GM19397 (cell line): ENCODE results near the gene CD86.
"Not testable (repeated sequence)": the region's sequence is repeated elsewhere in the genome, so short reads cannot be mapped to it uniquely, and the experiment has no call there.

ENCODE experiments used
- ATAC-seq: cut with Tn5 transposase; IDR thresholded peaks from one replicate; pipeline ENCODE4 v1.9.1; 2021; ENCODE audit warnings: mild to moderate bottlenecking, moderate library complexity; ENCODE audit not compliant: unreplicated experiment

CD86 gene

GRCh38 chr3:122146466-122146865 is 91.3 kb downstream of the CD86 start:
- peak; percentile 64 for ATAC-seq

DNA sequence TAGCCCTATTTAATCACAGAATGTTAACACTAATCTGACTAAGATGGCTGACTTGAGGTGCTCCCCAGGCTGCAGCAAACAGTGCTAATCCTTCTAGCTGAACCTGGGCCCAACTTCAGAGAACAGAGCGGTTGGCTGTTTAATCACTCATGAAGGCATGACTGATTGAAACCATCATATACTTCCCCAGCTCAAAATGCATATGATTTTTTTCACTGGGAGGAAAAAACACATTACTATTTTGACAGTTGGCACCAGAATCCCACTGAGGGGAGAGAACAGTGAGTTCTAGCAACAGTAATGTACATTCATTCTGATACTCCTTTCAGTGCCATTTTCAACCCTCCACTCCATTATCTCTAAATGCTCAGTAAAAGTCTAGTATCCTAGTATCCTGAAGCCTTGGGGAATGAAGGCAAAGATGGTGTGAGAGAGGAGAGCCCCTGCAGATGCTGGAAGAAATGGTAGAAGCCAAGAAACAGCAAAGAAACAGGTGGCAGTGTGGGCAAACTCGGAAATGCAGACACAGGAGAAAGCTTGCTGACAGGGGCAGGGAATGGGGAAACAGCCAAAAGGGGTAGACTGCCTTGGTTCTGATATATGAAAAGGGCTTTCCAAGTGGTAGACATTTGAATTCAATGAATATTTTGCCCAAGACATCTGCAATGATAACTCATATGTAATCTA is 93.9 kb downstream of the CD86 start:
- no peak for ATAC-seq

DNA sequence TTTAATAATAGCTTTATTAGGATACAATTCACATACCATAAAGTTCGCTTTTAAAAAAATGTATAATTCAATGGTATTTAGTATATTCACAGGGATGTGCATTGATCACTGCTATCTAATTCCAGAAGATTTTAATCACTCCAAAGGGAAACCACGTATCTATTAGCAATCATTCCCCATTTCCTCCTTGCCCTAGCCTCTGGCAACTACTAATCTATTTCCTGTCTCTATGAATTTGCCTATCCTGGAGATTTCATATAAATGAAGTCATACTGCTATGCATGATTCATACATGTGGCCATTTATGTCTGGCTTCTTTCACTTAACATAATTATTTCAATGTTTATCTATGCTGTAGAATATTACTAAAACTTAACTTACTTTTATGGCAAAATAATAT is 96.3 kb downstream of the CD86 start:
- ATAC-seq = no peak

DNA sequence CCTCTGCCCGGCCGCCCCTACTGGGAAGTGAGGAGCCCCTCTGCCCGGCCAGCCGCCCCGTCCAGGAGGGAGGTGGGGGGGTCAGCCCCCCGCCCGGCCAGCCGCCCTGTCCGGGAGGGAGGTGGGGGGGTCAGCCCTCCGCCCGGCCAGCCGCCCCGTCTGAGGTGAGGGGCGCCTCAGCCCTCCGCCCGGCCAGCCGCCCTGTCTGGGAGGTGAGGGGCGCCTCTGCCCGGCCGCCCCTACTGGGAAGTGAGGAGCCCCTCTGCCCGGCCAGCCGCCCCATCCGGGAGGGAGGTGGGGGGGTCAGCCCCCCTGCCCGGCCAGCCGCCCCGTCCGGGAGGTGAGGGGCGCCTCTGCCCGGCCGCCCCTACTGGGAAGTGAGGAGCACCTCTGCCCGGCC is 109.8 kb downstream of the CD86 start:
- not testable (repeated sequence) for ATAC-seq

- no peak for ATAC-seq
These were observed 112.5 kb downstream of the CD86 start for GRCh38 chr3:122167630-122168029.

DNA sequence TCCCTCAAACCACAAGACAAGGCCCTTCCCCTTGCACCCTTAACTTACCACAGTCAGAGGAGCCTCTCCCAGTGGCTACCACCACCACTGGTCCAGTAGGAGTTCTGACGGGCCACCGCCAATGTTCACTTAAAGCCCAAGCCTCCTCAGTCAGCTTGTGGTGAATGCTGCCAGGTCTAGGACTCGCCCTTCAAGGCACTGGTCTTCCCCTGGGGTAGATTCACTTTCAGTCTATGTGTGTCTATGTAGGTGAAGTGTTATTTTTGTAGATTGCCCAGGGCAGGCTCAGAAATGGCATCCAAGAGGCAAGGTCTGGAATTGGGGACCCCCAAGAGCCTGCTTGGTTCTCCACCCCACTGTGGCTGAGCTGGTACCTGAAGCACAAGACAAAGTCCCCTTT is 112.9 kb downstream of the CD86 start:
- no peak for ATAC-seq

GRCh38 chr3:122169911-122170310 is 114.7 kb downstream of the CD86 start:
- ATAC-seq = no peak
